ENCODE data around the gene PAX2.

PAX2 gene

GRCh38 chr10:100776671-100777070 is 31.3 kb downstream of the PAX2 start:
- H3K27me3 Mint-ChIP-seq, result peaks cover 63% of the 10 kb centered on the region
- peaks cover 6% of the 10 kb centered on the region for H3K9me3 Mint-ChIP-seq
- H3K4me1 Mint-ChIP-seq, result no peaks in the 10 kb centered on the region
- H3K27ac Mint-ChIP-seq, result no peak overlapping the region
- no peaks in the 10 kb centered on the region for H3K36me3 Mint-ChIP-seq
- no peak overlapping the region for H3K4me3 Mint-ChIP-seq
- no peak for ATAC-seq

- Mint-ChIP-seq H3K9me3 (peaks cover 6% of the 10 kb centered on the region), H3K27me3 (peaks cover 53% of the 10 kb centered on the region), H3K4me3 (no peak overlapping the region), H3K27ac (no peak overlapping the region), H3K36me3 (no peaks in the 10 kb centered on the region), H3K4me1 (no peaks in the 10 kb centered on the region)
- no peak for ATAC-seq
Measured at GRCh38 chr10:100779329-100779728, 33.9 kb downstream of the PAX2 start.

GRCh38 chr10:100780324-100780723 is 34.9 kb downstream of the PAX2 start:
- Mint-ChIP-seq H3K27me3 (peaks cover 44% of the 10 kb centered on the region), H3K27ac (no peak overlapping the region), H3K4me1 (no peaks in the 10 kb centered on the region), H3K4me3 (no peak overlapping the region), H3K9me3 (peaks cover 6% of the 10 kb centered on the region), H3K36me3 (no peaks in the 10 kb centered on the region)
- ATAC-seq, result no peak

GRCh38 chr10:100781145-100781665 is 35.8 kb downstream of the PAX2 start:
- Mint-ChIP-seq H3K4me1 (no peaks in the 10 kb centered on the region), H3K27ac (no peak overlapping the region), H3K36me3 (no peaks in the 10 kb centered on the region), H3K4me3 (no peak overlapping the region), H3K27me3 (peaks cover 43% of the 10 kb centered on the region), H3K9me3 (peaks cover 6% of the 10 kb centered on the region)
- ATAC-seq, result no peak

GRCh38 chr10:100782461-100783244 is 37.3 kb downstream of the PAX2 start:
- peaks cover 49% of the 10 kb centered on the region for H3K27me3 Mint-ChIP-seq

GRCh38 chr10:100784126-100784525 is 38.7 kb downstream of the PAX2 start:
- no peaks in the 10 kb centered on the region for H3K4me1 Mint-ChIP-seq
- H3K27ac Mint-ChIP-seq, result no peak overlapping the region
- H3K4me3 Mint-ChIP-seq, result no peak overlapping the region
- H3K9me3 Mint-ChIP-seq, result peaks cover 6% of the 10 kb centered on the region
- no peak for ATAC-seq
- no peaks in the 10 kb centered on the region for H3K36me3 Mint-ChIP-seq
- peaks cover 47% of the 10 kb centered on the region for H3K27me3 Mint-ChIP-seq

More at GRCh38 chr10:100782461-100783244, 37.3 kb downstream of the PAX2 start:
- Mint-ChIP-seq H3K27ac (no peak overlapping the region), H3K4me3 (no peak overlapping the region), H3K36me3 (no peaks in the 10 kb centered on the region), H3K9me3 (peaks cover 6% of the 10 kb centered on the region), H3K4me1 (no peaks in the 10 kb centered on the region)
- no peak for ATAC-seq

- Mint-ChIP-seq H3K9me3 (no peaks in the 10 kb centered on the region), H3K4me3 (no peak overlapping the region), H3K27me3 (peaks cover 42% of the 10 kb centered on the region), H3K36me3 (no peaks in the 10 kb centered on the region), H3K4me1 (no peaks in the 10 kb centered on the region), H3K27ac (no peak overlapping the region)
- no peak for ATAC-seq
Measured at GRCh38 chr10:100786591-100786990, 41.2 kb downstream of the PAX2 start.

- Mint-ChIP-seq H3K4me3 (no peak overlapping the region), H3K27ac (no peak overlapping the region)
- ATAC-seq, result no peak
Measured at GRCh38 chr10:100788002-100788903, 42.9 kb downstream of the PAX2 start.

GRCh38 chr10:100790761-100791208 is 45.4 kb downstream of the PAX2 start:
- Mint-ChIP-seq H3K27me3 (peaks cover 60% of the 10 kb centered on the region), H3K36me3 (no peaks in the 10 kb centered on the region), H3K4me3 (no peak overlapping the region), H3K4me1 (no peaks in the 10 kb centered on the region), H3K9me3 (no peaks in the 10 kb centered on the region), H3K27ac (no peak overlapping the region)
- no peak for ATAC-seq

More at GRCh38 chr10:100788002-100788903, 42.9 kb downstream of the PAX2 start:
- Mint-ChIP-seq H3K9me3 (no peaks in the 10 kb centered on the region), H3K27me3 (peaks cover 54% of the 10 kb centered on the region), H3K36me3 (no peaks in the 10 kb centered on the region), H3K4me1 (no peaks in the 10 kb centered on the region)

GRCh38 chr10:100791369-100792058 is 46.1 kb downstream of the PAX2 start:
- H3K36me3 Mint-ChIP-seq, result no peaks in the 10 kb centered on the region
- no peak overlapping the region for H3K27ac Mint-ChIP-seq
- H3K27me3 Mint-ChIP-seq, result peaks cover 53% of the 10 kb centered on the region
- H3K4me3 Mint-ChIP-seq, result no peak overlapping the region
- no peaks in the 10 kb centered on the region for H3K4me1 Mint-ChIP-seq
- no peak for ATAC-seq
- H3K9me3 Mint-ChIP-seq, result no peaks in the 10 kb centered on the region

GRCh38 chr10:100792574-100792973 is 47.2 kb downstream of the PAX2 start:
- H3K4me1 Mint-ChIP-seq, result no peaks in the 10 kb centered on the region
- peaks cover 53% of the 10 kb centered on the region for H3K27me3 Mint-ChIP-seq
- H3K27ac Mint-ChIP-seq, result no peak overlapping the region
- no peak overlapping the region for H3K4me3 Mint-ChIP-seq
- no peaks in the 10 kb centered on the region for H3K36me3 Mint-ChIP-seq
- no peak for ATAC-seq
- H3K9me3 Mint-ChIP-seq, result no peaks in the 10 kb centered on the region

- Mint-ChIP-seq H3K4me1 (no peaks in the 10 kb centered on the region), H3K27ac (no peak overlapping the region), H3K4me3 (no peak overlapping the region), H3K36me3 (no peaks in the 10 kb centered on the region), H3K9me3 (no peaks in the 10 kb centered on the region), H3K27me3 (peaks cover 48% of the 10 kb centered on the region)
- ATAC-seq, result no peak
Measured at GRCh38 chr10:100793055-100793454, 47.7 kb downstream of the PAX2 start.

GRCh38 chr10:100799881-100800280 is 54.5 kb downstream of the PAX2 start:
- H3K9me3 Mint-ChIP-seq, result no peaks in the 10 kb centered on the region
- no peaks in the 10 kb centered on the region for H3K36me3 Mint-ChIP-seq
- no peak for ATAC-seq
- no peak overlapping the region for H3K27ac Mint-ChIP-seq
- H3K4me1 Mint-ChIP-seq, result no peaks in the 10 kb centered on the region
- no peak overlapping the region for H3K4me3 Mint-ChIP-seq
- H3K27me3 Mint-ChIP-seq, result peaks cover 73% of the 10 kb centered on the region

- no peak overlapping the region for H3K4me3 Mint-ChIP-seq
- H3K27ac Mint-ChIP-seq, result no peak overlapping the region
- no peak for ATAC-seq
- peaks cover 83% of the 10 kb centered on the region for H3K27me3 Mint-ChIP-seq
- H3K36me3 Mint-ChIP-seq, result no peaks in the 10 kb centered on the region
- no peaks in the 10 kb centered on the region for H3K9me3 Mint-ChIP-seq
- no peaks in the 10 kb centered on the region for H3K4me1 Mint-ChIP-seq
Measured at GRCh38 chr10:100800931-100801330, 55.5 kb downstream of the PAX2 start.

GRCh38 chr10:100802196-100802595 is 56.8 kb downstream of the PAX2 start:
- Mint-ChIP-seq H3K9me3 (no peaks in the 10 kb centered on the region), H3K27me3 (peaks cover 89% of the 10 kb centered on the region), H3K4me1 (peaks cover 1% of the 10 kb centered on the region), H3K4me3 (no peak overlapping the region), H3K27ac (no peak overlapping the region), H3K36me3 (no peaks in the 10 kb centered on the region)
- ATAC-seq, result no peak
